CD4-positive, alpha-beta memory T cell (primary cell): ENCODE measurements around the gene DACH1. TPM values are rescaled to one million over a fixed set of nuclear protein-coding genes. Genes with fewer than 3 reads are reported as not detected.

Source experiments
- CTCF ChIA-PET: fragments of 350-600 bp; sonication (Branson Sonifier 250); formaldehyde crosslinking; loops from one replicate; lab custom pipeline; 2021; ENCODE audit warnings: inconsistent platforms; ENCODE audit not compliant: partially characterized antibody; lab: Charles Lee
- POLR2A ChIA-PET: fragments of 350-600 bp; sonication (Branson Sonifier 250); formaldehyde crosslinking; loops from one replicate; lab custom pipeline; 2021; ENCODE audit not compliant: partially characterized antibody; lab: Charles Lee
- DNase-seq, 5 donors: peaks; one replicate each; pipeline versions ENCODE4 v3.0.0 to v3.0.0-alpha.2; 2020 to 2022; ENCODE audit warnings: mixed read lengths in 1 of 5
- H3K27ac ChIP-seq: one replicate; pipeline ENCODE4 v1.7.0; 2013; ENCODE audit warnings: low read depth, low read length
- H3K27me3 ChIP-seq: 2 replicates; pipeline ENCODE4 v1.7.0; 2013; ENCODE audit warnings: mild to moderate bottlenecking, low read length, moderate library complexity; ENCODE audit not compliant: insufficient read depth
- H3K36me3 ChIP-seq: 2 replicates; pipeline ENCODE4 v1.7.0; 2013; ENCODE audit warnings: mild to moderate bottlenecking, low read length, moderate library complexity; ENCODE audit not compliant: insufficient read depth
- H3K4me1 ChIP-seq: 2 replicates; pipeline ENCODE4 v1.7.0; 2013; ENCODE audit warnings: mild to moderate bottlenecking, low read length, moderate library complexity; ENCODE audit not compliant: insufficient read depth
- H3K4me3 ChIP-seq, 2 donors: one replicate each; pipeline ENCODE4 v1.7.0; 2013; ENCODE audit warnings: low read length in 2 of 2, mild to moderate bottlenecking in 1 of 2
- H3K9me3 ChIP-seq, 2 donors: one replicate each; pipeline ENCODE4 v1.7.0; 2013; ENCODE audit warnings: low read length in 2 of 2, control low read depth in 1 of 2; ENCODE audit not compliant: control insufficient read depth in 1 of 2
- H3K27ac Mint-ChIP-seq, 7 donors: one replicate each; pipeline ENCODE4 v1.8.0; 2020 to 2021; ENCODE audit warnings: mixed read lengths in 7 of 7, mild to moderate bottlenecking in 6 of 7, inconsistent platforms in 3 of 7, moderate library complexity in 3 of 7
- H3K27me3 Mint-ChIP-seq, 2 donors: one replicate each; pipeline ENCODE4 v1.8.0; 2020 to 2021; ENCODE audit warnings: mixed read lengths in 2 of 2
- H3K36me3 Mint-ChIP-seq, 2 donors: one replicate each; pipeline ENCODE4 v1.8.0; 2020 to 2021; ENCODE audit warnings: mixed read lengths in 2 of 2, inconsistent platforms in 1 of 2, mild to moderate bottlenecking in 1 of 2
- H3K4me1 Mint-ChIP-seq, 4 donors: one replicate each; pipeline ENCODE4 v1.8.0; 2020 to 2021; ENCODE audit warnings: mixed read lengths in 4 of 4, mild to moderate bottlenecking in 1 of 4
- H3K4me3 Mint-ChIP-seq, 8 donors: one replicate each; pipeline ENCODE4 v1.8.0; 2020 to 2021; ENCODE audit warnings: mixed read lengths in 8 of 8, mild to moderate bottlenecking in 7 of 8, moderate library complexity in 6 of 8, inconsistent platforms in 3 of 8
- H3K9me3 Mint-ChIP-seq, 8 donors: one replicate each; pipeline ENCODE4 v1.8.0; 2020 to 2021; ENCODE audit warnings: mixed read lengths in 8 of 8, mild to moderate bottlenecking in 5 of 8, inconsistent platforms in 3 of 8, moderate library complexity in 1 of 8
- intact Hi-C: fragments of 100-400 bp; cut with micrococcal nuclease; formaldehyde crosslinking; loops from one replicate; pipeline ENCODE4 v1.15.1; 2023
- polyA plus RNA-seq, 2 donors: library from polyadenylated mRNA; unstranded; fragments of 300-500 nt; fragmentation: Illumina TruSeq; gene quantifications; one replicate each; pipeline ENCODE4 v1.2.3, GENCODE V29; 2021
- total RNA-seq, 2 experiments: library from RNA; stranded (reverse); gene quantifications; one replicate each; pipeline ENCODE4 v1.2.3, GENCODE V29; 2021

DACH1 gene
- total and polyA plus RNA-seq, 4 experiments from 2014 or later = not detected

DNA sequence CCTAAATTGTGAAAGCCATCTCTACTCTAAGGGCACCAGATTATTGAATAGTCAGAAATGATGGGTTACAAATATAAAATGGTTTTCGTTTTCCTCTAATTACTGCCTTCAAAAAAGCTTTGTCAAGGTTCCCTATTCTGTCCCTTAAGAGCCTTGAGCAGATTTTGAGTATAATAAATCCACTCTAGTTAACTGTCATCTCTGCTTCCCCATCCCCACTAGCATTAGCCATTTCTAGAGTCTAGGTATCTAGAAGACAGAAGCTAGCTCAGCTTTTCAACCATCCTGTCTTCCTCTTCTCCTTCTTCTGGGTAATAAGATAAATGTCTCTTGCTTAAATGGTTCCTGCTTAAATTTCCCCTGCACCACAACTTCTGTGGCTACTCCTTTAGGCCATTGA, 290.4 kb downstream of the DACH1 start:
- peaks cover 0 to 1% (median 0%) of the 10 kb centered on the region in 8 donors for H3K9me3 Mint-ChIP-seq
- H3K4me3 ChIP-seq = no peak overlapping the region
- H3K4me1 ChIP-seq = no peaks in the 10 kb centered on the region
- DNase-seq = no peak
- POLR2A ChIA-PET = no interaction called here
- H3K36me3 ChIP-seq = no peaks in the 10 kb centered on the region
- H3K27ac Mint-ChIP-seq = no peak overlapping the region
- H3K27me3 Mint-ChIP-seq = no peaks in the 10 kb centered on the region
- H3K36me3 Mint-ChIP-seq = no peaks in the 10 kb centered on the region
- no peaks in the 10 kb centered on the region for H3K27me3 ChIP-seq
- no peak overlapping the region for H3K27ac ChIP-seq
- no peaks in the 10 kb centered on the region for H3K4me1 Mint-ChIP-seq
- intact Hi-C loops = no loop called here
- CTCF ChIA-PET = no interaction called here
- H3K4me3 Mint-ChIP-seq = no peak overlapping the region
- no peaks in the 10 kb centered on the region for H3K9me3 ChIP-seq

DNA sequence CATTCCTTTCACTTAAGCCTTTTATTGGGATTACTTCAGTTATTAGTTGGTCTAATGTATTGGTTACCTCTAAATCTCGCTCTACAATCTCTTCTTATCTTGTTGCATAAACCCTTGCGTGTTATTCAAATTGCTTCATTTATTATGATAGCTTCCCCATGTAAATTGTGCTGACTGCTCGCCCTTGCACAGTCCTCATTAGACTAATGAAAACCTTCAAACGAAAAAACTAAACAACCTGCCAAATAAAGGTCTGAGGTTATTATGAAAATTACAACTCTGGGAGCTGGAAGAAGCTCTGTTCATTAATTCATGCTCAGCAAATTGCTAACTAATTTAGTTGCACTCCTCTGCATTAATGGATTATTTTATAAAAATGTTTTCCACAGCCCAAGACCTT, 320.1 kb downstream of the DACH1 start:
- Histone ChIP-seq H3K4me1 (no peaks in the 10 kb centered on the region), H3K36me3 (no peaks in the 10 kb centered on the region), H3K27me3 (no peaks in the 10 kb centered on the region), H3K4me3 (no peak overlapping the region), H3K9me3 (no peaks in the 10 kb centered on the region), H3K27ac (no peak overlapping the region)
- Mint-ChIP-seq H3K27ac (no peak overlapping the region), H3K4me1 (no peaks in the 10 kb centered on the region), H3K27me3 (no peaks in the 10 kb centered on the region), H3K9me3 (peaks cover 0 to 8% (median 0%) of the 10 kb centered on the region in 8 donors), H3K4me3 (no peak overlapping the region), H3K36me3 (no peaks in the 10 kb centered on the region)
- ChIA-PET CTCF (no interaction called here), POLR2A (no interaction called here)
- DNase-seq = no peak
- intact Hi-C loops = no loop called here

DNA sequence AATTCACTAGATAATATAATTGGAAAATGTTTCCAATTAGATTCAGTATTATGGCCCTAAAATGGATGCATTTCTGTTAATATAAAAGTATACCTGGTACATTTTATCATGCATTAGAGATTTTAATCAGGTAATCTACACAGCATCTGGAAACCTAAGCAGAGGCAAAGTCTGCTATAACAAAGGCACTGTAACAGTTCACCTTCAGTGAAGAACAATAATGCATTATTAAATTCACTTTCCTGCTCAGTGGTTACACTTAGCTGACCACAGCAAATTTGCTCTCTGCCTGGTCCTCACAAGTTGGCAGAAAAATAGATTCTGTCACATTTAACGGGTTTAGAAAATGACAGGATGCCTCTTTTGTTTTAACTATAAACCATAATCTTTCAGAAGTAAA, 326.9 kb downstream of the DACH1 start:
- Histone ChIP-seq H3K27me3 (no peaks in the 10 kb centered on the region), H3K27ac (no peak overlapping the region), H3K36me3 (no peaks in the 10 kb centered on the region), H3K9me3 (no peaks in the 10 kb centered on the region), H3K4me1 (no peaks in the 10 kb centered on the region), H3K4me3 (no peak overlapping the region)
- Mint-ChIP-seq H3K27me3 (no peaks in the 10 kb centered on the region), H3K4me1 (no peaks in the 10 kb centered on the region), H3K36me3 (no peaks in the 10 kb centered on the region), H3K9me3 (peaks cover 0 to 8% (median 1%) of the 10 kb centered on the region in 8 donors), H3K27ac (no peak overlapping the region), H3K4me3 (no peak overlapping the region)
- intact Hi-C loops = no loop called here
- CTCF ChIA-PET = no interaction called here
- POLR2A ChIA-PET = no interaction called here
- DNase-seq = no peak

DNA sequence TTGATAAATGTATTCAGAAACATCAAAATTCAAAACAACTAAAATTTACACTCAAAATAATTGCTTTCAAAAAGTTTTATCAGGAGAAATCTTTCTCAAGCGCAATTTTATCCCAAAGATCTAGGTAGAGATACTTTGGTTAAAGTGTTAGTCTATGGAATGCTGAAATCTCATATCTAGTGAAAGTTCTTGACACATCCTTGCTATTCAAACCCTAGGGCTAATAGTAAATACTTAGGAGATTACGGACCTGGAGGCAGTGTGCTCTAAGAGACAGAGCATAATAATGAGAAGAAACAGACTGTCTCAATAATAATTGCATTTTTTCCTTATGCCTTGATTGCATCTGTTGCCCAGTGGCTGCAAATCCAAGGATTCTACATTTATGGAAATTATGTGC, 330.8 kb downstream of the DACH1 start:
- intact Hi-C loops = no loop called here
- Histone ChIP-seq H3K4me3 (no peak overlapping the region), H3K27me3 (no peaks in the 10 kb centered on the region), H3K9me3 (no peaks in the 10 kb centered on the region), H3K4me1 (no peaks in the 10 kb centered on the region), H3K36me3 (no peaks in the 10 kb centered on the region), H3K27ac (no peak overlapping the region)
- H3K27me3 Mint-ChIP-seq = no peaks in the 10 kb centered on the region
- POLR2A ChIA-PET = no interaction called here
- no peak overlapping the region for H3K4me3 Mint-ChIP-seq
- no peaks in the 10 kb centered on the region for H3K36me3 Mint-ChIP-seq
- DNase-seq = no peak
- peaks cover 0 to 4% (median 1%) of the 10 kb centered on the region in 8 donors for H3K9me3 Mint-ChIP-seq
- CTCF ChIA-PET = no interaction called here
- no peak overlapping the region for H3K27ac Mint-ChIP-seq
- no peaks in the 10 kb centered on the region for H3K4me1 Mint-ChIP-seq

DNA sequence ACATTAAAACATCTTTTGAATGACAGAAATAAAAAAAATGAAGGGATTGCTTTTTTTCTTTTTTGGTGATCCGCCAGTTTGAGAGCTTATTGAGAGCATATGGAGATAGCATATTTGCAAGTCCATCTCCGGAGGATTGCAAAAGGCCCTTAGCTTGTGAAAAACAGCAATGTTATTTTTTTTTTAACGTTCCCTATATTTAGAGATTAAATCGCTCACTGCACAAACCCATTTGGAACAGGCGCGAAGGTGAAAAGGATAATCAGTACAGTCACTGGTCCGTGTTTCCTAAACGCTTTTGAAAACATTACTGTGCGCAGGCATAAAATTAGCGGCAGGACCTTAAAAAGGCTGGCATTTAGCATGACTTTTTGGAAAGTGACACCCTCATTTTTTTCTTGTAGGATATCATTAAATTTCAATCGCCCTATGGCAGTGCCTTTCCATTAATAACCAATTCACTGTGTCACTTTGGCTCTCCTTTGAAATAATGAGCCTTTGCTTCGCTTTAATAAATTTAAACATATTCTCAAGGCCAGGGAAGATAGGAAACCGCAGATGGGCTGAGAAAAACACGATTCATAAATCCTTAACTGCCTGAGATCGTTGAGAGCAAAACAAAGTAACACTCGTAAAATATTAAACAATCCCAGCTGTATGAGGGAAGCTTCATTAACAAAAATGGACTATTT, 342.2 kb downstream of the DACH1 start:
- no peaks in the 10 kb centered on the region for H3K4me1 Mint-ChIP-seq
- no peaks in the 10 kb centered on the region for H3K36me3 Mint-ChIP-seq
- Histone ChIP-seq H3K27me3 (no peaks in the 10 kb centered on the region), H3K4me3 (no peak overlapping the region), H3K36me3 (no peaks in the 10 kb centered on the region), H3K9me3 (no peaks in the 10 kb centered on the region), H3K27ac (no peak overlapping the region), H3K4me1 (no peaks in the 10 kb centered on the region)
- ChIA-PET POLR2A (no interaction called here), CTCF (no interaction called here)
- no peak overlapping the region for H3K27ac Mint-ChIP-seq
- H3K4me3 Mint-ChIP-seq = no peak overlapping the region
- H3K27me3 Mint-ChIP-seq = no peaks in the 10 kb centered on the region
- DNase-seq = no peak
- intact Hi-C loops = no loop called here
- peaks cover 0 to 4% (median 2%) of the 10 kb centered on the region in 8 donors for H3K9me3 Mint-ChIP-seq

DNA sequence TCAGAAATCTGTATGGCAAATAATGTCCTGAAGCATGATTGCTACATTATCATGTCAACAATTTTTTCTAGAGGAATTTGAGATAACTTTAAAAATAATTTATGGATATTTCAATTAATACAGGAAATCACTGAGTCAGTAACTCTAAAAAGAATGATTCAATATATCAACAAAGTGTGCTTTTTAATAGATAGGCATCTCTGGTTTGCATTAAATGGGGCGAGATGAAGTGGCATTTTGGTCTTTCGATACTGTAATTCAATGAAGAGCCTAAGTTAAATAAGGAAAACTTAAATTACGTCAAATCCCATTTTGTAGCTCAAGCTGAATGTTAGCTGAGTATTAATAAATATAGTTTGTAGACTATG, 342.8 kb downstream of the DACH1 start:
- H3K4me1 Mint-ChIP-seq = no peaks in the 10 kb centered on the region
- no peak for DNase-seq
- no peaks in the 10 kb centered on the region for H3K36me3 ChIP-seq
- H3K36me3 Mint-ChIP-seq = no peaks in the 10 kb centered on the region
- no peaks in the 10 kb centered on the region for H3K9me3 ChIP-seq
- ChIA-PET POLR2A (no interaction called here), CTCF (no interaction called here)
- H3K27me3 Mint-ChIP-seq = no peaks in the 10 kb centered on the region
- H3K27ac ChIP-seq = no peak overlapping the region
- no peaks in the 10 kb centered on the region for H3K27me3 ChIP-seq
- intact Hi-C loops = no loop called here
- peaks cover 0 to 4% (median 2%) of the 10 kb centered on the region in 8 donors for H3K9me3 Mint-ChIP-seq
- H3K4me3 ChIP-seq = no peak overlapping the region
- no peaks in the 10 kb centered on the region for H3K4me1 ChIP-seq
- no peak overlapping the region for H3K27ac Mint-ChIP-seq
- H3K4me3 Mint-ChIP-seq = no peak overlapping the region

DNA sequence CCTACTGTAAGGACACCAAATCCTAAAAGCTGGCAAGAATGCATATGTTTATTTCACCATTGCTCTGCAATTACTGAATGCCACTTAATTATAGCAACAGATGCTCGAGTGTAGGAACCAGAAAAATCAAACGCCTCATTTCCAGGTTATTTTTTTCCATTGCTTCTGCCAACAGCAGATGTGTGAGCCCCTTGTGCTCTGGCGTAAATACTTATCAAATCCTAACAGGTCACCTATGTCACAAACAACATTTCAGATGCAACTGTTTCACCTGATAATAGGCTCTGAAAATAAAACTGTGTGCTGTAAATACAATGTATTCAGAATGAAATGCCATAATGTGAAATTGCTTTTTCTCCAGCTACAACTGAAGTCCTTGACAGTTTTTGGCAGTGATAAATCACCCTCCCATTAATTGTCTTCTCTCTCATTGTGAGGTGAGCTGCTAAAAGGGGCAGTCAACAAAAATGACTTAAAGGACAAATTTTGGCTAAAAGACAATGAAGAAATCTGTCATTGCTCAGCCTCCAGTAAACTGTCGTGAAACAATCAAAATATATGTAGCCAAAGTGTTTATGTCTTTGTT, 344.0 kb downstream of the DACH1 start:
- no peaks in the 10 kb centered on the region for H3K27me3 ChIP-seq
- POLR2A ChIA-PET = no interaction called here

More for the DNA sequence above, 344.0 kb downstream of the DACH1 start:
- no peaks in the 10 kb centered on the region for H3K36me3 Mint-ChIP-seq
- no peaks in the 10 kb centered on the region for H3K27me3 Mint-ChIP-seq
- Histone ChIP-seq H3K36me3 (no peaks in the 10 kb centered on the region), H3K9me3 (no peaks in the 10 kb centered on the region), H3K4me3 (no peak overlapping the region), H3K27ac (no peak overlapping the region), H3K4me1 (no peaks in the 10 kb centered on the region)
- H3K4me3 Mint-ChIP-seq = no peak overlapping the region
- intact Hi-C loops = no loop called here
- H3K9me3 Mint-ChIP-seq = peaks cover 0 to 4% (median under 1%) of the 10 kb centered on the region in 8 donors
- CTCF ChIA-PET = no interaction called here
- no peak overlapping the region for H3K27ac Mint-ChIP-seq
- no peak for DNase-seq
- no peaks in the 10 kb centered on the region for H3K4me1 Mint-ChIP-seq
